Amniotic epithelial cell (primary cell): ENCODE results near the gene GZMM.
A peak's percentile ranks its signal among the peaks of the same experiment; 100 is the strongest.

Source experiments
- DNase-seq: peaks from one replicate; pipeline ENCODE4 v3.0.0-alpha.2; 2010; ENCODE audit warnings: low read depth

Gene GZMM

GRCh38 chr19:535017-535835 lies 8.6 kb upstream of the GZMM start:
- no peak for DNase-seq

DNA sequence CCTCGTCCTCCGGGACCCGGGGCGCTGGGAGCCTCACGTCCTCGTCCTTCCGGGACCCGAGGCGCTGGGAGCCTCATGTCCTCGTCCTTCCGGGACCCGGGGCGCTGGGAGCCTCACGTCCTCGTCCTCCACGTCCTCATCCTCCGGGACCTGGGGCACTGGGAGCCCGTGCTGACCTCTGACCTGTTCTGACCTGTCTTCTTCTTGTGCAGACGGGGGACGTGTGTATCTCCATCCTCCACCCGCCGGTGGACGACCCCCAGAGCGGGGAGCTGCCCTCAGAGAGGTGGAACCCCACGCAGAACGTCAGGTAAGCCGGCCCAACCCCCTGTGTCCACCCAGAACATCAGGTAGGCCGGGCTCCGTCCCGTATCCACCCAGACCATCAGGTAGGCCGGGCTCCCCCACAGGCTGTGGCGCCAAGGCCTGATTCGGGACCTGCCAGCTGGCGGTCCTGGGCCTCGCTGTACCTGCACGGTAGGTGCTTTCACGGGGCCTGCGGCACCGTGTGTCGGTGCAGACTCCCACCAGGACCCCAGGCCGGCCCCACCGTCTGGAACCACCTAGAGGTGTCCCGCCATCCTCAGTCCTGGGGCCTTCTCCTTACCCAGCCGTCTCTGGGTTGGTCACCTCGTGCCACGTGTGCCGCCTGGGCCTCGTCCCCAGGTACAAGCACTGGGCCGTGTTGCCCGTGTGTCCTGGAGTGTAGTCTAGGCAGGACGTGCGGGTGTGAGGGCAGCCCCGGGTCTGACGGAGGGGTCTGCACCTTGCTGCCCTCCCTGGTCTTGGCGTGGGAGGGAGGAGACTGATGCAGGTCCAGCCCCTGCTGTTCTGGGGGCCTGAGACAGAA lies 7.6 kb upstream of the GZMM start:
- DNase-seq: no peak

DNA sequence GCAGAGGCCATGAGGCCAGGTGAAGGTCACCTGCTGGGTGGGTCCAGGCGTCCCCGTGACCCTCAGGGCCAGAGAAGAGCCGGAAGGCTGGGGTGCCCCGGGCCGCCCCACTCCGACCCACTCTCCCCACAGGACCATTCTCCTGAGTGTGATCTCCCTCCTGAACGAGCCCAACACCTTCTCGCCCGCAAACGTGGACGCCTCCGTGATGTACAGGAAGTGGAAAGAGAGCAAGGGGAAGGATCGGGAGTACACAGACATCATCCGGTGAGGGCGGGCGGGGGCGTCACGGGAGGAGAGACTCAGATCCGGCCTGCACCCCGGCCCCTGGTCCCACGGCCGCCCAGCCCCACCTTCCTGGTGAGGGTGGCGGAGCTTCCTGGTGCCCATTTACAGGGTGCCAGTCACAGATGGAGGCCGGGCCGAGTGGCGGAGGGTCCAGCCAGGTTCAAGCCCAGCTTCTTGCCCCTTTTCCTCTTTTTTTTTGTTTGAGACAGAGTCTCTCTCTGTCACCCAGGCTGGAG lies 6.9 kb upstream of the GZMM start:
- DNase-seq: no peak

DNA sequence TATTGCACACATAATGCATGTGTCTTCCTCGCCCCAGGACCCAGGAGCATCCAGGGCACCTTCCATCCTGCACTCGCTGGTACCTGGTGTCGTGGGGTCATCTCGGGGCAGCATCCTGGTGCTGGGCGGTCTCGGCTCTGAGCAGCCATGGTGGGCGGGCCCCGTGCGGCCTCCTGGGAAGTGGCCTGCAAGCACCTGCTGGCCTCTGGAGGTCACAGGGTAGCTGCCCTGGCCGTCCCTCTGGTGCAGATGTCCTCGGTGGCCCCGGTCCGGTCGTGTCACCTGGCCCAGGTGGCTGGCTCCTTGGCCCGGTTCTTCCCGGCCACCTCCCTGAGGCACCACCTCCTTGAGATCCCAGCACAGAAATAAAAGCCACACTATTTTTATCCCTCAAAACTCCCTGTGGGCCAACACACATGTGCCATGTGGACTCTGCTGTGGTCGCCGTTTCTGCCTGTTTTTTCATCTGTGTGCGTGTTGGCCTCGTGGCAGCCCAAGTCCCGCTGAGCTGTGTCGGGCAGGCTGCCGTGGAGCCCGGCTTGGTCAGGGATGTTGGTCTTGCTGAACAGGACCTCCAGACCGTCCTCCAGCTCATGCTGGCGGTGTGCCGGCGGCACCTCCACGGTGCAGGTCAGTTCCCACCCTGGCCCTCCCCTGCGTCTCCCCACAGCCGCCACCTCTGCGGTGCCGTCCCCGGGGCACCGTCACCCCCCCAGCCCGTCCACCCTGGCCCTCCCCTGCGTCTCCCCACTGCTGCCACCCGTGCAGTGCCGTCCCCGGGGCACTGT lies 5.0 kb upstream of the GZMM start:
- DNase-seq: no peak

GRCh38 chr19:539429-540030 lies 4.3 kb upstream of the GZMM start:
- no peak for DNase-seq

GRCh38 chr19:540867-541637 lies 2.8 kb upstream of the GZMM start:
- no peak for DNase-seq

- DNase-seq: no peak
Observed at GRCh38 chr19:541699-542098, 2.2 kb upstream of the GZMM start.

DNA sequence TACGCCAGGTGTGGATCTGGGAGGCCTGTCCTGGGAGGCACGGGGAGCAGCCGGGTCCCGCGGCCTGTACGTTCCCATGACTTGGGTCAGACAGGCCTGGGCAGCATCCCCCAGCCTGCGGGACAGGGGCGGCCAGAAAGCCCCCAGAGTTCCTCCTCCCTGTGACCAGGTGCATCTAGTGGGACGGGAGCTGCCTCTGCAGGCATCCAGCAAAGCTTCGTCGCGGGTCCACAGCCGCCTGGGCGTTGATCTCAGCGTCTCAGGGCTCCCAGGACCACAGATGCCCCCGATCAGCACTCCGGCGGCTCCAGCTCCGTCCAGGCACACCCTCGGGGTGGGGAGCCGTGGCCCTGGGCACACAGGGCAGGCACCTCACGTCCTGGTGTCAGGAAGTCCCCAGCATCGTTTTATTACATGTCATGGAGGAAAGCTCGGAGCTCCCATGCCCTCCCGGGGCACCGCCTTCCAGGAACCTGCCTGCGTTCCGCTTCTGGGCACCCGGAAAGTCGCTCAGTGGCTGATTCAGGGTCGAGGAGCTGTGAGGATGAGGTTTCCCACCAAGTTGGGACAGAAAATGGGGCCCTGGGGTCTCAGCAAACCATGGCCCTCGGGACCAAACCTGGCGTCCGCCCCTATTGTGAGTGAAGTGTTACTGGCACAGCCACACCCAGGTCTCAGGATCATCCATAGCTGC lies 1.5 kb upstream of the GZMM start:
- DNase-seq: no peak

DNA sequence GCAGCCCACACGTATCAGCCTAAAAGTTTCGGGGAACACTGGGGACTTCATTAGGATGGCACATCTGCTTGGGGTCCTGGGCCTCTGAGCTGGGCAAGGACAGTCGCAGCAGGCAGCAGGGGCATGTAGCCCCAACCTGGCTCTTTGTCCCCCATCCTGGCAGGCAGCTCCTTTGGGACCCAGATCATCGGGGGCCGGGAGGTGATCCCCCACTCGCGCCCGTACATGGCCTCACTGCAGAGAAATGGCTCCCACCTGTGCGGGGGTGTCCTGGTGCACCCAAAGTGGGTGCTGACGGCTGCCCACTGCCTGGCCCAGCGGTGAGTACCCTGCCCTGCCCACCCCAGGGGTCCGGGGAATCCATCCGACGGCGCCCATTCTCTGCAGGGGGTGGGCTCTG lies 3.3 kb downstream of the GZMM start:
- no peak for DNase-seq

- DNase-seq: no peak
Observed at GRCh38 chr19:547836-548720, 4.2 kb downstream of the GZMM start.

GRCh38 chr19:548886-549830 lies 5.3 kb downstream of the GZMM start:
- no peak for DNase-seq

DNA sequence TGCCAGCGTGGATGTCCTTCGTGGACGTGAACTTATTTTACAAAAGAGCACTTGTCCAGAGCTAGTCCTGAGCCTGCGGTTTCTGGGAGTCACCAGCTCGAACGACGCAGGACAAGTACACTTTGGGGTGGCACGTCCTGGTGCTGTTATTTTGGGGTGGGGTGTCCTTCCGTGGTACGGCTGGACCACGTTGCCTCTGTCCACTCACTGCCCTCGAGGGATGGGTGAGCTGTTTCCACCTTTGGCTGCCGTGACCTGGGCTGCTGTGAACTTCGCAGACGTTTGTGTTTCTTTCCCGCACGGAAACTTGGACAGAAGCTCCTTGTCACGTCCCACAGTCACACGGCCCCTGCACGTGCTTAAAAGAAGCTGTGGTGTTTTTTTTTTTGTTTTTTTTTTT lies 11.0 kb downstream of the GZMM start:
- DNase-seq: no peak

GRCh38 chr19:555474-555808 lies 11.6 kb downstream of the GZMM start:
- no peak for DNase-seq

DNA sequence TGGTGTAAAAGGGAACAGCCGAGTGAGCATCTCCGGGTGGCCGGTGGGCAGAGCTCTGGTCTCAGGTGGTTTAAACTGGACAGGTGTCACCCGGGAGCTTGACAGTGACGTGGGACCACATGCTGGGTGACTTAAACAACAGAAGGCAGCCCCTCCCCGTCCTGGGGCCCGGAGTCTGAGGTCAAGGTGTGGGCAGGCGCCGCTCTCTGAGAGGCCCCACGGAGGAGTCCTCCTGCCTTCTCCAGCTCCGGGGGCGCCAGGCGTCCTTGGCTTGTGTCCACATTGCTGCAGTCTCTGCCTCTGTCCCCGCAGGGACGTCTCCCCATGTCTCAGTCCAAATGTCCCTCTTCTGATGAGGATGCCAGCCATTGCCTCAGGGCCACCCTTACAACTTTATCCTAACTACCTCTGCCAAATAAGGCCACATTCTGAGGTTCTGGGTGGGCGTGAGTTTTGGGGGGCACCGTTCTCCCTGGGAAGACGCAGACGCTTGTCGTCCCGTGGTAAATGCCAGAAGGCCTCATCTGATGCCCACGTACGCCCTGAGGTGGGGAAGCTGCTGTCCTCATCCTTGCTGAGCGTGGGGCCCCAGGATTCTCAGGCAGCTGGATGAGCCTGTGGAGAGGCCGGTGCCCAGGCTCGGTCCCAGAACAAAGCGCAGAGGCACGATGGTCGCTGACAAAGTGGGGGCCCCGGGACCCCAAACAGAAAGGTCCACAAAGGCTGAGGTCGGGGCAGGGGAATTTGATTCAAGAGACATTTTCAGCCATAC lies 12.9 kb downstream of the GZMM start:
- no peak for DNase-seq

GRCh38 chr19:558770-559439 lies 15.1 kb downstream of the GZMM start:
- DNase-seq: peak; percentile 76

- DNase-seq: no peak
Observed at GRCh38 chr19:560121-560520, 16.3 kb downstream of the GZMM start.

DNA sequence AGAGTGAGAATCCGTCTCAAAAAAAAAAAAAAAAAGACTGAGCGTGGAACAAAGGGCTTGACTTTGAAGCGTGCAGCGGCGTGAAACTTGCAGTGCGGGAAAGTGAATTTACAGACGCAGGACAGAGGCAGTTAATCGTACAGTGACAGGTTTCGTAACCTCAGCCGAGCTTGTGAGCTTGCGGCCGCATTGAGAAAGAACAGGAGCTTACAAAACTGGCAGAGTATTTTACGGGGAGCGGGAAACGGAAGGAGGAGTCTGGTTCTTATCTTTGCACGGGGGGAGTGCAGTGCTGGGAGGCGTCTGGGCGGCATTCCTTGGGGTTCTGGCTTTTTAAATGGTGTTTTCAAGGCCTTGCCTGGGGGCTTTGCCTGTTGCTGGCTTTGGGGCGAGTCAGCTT lies 22.6 kb downstream of the GZMM start:
- DNase-seq: peak; percentile 100
